ENCODE measurements around the gene RAI1.

DNA sequence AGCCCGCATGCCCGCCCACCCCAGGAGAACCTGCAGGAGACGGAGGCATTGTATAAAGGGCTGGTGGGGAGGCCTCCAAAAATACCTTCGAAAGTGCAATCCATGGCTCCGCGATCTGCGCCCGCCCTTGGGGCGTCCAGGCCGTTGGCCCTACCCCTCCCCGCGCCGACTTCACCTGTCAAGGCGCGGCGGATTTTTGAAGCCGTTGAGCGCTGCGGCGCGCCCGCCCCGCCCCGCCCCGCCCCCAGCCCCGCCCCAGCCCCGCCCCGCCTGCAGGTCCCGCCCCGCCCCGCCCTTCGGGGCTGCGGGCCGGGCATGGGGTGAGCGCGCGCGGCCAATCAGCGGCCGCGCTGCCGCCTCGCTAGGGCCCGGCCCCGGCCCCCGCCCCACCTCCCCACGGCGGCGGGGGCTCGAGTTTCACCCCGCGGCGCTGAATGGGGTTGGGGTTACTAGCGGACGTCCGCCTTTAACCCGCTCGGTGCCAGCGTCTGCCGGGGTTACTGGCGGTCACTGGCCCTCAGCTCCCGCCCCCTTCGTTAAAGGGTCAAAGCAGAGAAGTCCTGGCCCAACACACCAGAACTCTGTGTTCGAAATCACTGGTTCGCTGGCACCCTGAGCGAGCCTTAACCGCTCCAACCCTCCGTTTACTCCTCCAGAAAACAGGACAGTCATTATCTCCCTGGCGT, 142.3 kb downstream of the RAI1 start:
- TF ChIP-seq, protein P1, sequence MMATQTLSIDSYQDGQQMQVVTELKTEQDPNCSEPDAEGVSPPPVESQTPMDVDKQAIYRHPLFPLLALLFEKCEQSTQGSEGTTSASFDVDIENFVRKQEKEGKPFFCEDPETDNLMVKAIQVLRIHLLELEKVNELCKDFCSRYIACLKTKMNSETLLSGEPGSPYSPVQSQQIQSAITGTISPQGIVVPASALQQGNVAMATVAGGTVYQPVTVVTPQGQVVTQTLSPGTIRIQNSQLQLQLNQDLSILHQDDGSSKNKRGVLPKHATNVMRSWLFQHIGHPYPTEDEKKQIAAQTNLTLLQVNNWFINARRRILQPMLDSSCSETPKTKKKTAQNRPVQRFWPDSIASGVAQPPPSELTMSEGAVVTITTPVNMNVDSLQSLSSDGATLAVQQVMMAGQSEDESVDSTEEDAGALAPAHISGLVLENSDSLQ (IDR thresholded peaks at IDR 0.05), result no peak
- TF ChIP-seq L3MBTL2 (conservative IDR thresholded peaks at IDR 0.05) (0 out of 2 replicates have a peak, but pooled peaks have one; percentile 17), BHLHE40 (IDR thresholded peaks at IDR 0.05; ENCODE audit: borderline replicate concordance) (no peak), HDGF (IDR thresholded peaks at IDR 0.05; ENCODE audit: borderline replicate concordance) (no peak), SP1 (IDR thresholded peaks at IDR 0.05) (no peak), ARNT (IDR thresholded peaks at IDR 0.05) (no peak), TARDBP (IDR thresholded peaks at IDR 0.05) (no peak)

All from HEK293T (cell line).